Stimulated activated CD4-positive, alpha-beta T cell treated with anti-CD3 and anti-CD28 coated beads, Interleukin-2, amount 100 ng/mL, for 4 hours (primary cell): ENCODE results near the gene HK3.

Source experiments
- DNase-seq: peaks from one replicate; pipeline ENCODE4 v3.0.0-alpha.2; 2020; ENCODE audit warnings: low read depth

HK3 gene

GRCh38 chr5:176849611-176850227 lies 49.4 kb downstream of the HK3 start:
- no peak for DNase-seq

- no peak for DNase-seq
These were observed 50.5 kb downstream of the HK3 start for GRCh38 chr5:176848651-176849050.

- no peak for DNase-seq
These were observed 51.3 kb downstream of the HK3 start for GRCh38 chr5:176847726-176848290.

- no peak for DNase-seq
These were observed 52.0 kb downstream of the HK3 start for GRCh38 chr5:176847148-176847547.

GRCh38 chr5:176846335-176847140 lies 52.6 kb downstream of the HK3 start:
- DNase-seq, result no peak

- DNase-seq, result no peak
These were observed 53.8 kb downstream of the HK3 start for GRCh38 chr5:176845392-176845713.

GRCh38 chr5:176844706-176845391 lies 54.3 kb downstream of the HK3 start:
- DNase-seq, result no peak

GRCh38 chr5:176844281-176844680 lies 54.9 kb downstream of the HK3 start:
- DNase-seq, result no peak

GRCh38 chr5:176843673-176844072 lies 55.5 kb downstream of the HK3 start:
- DNase-seq, result no peak

- DNase-seq, result peak; percentile 11
These were observed 61.4 kb downstream of the HK3 start for GRCh38 chr5:176837707-176838115.

GRCh38 chr5:176836811-176837706 lies 62.1 kb downstream of the HK3 start:
- DNase-seq, result no peak

- no peak for DNase-seq
These were observed 63.2 kb downstream of the HK3 start for GRCh38 chr5:176835918-176836317.

- no peak for DNase-seq
These were observed 65.9 kb downstream of the HK3 start for GRCh38 chr5:176833286-176833685.

GRCh38 chr5:176832162-176832561 lies 67.0 kb downstream of the HK3 start:
- DNase-seq, result no peak

GRCh38 chr5:176831425-176831824 lies 67.7 kb downstream of the HK3 start:
- DNase-seq, result no peak

GRCh38 chr5:176830995-176831423 lies 68.1 kb downstream of the HK3 start:
- DNase-seq, result no peak
